IPS DF 4.7 (cell line): ENCODE results near the gene DTX1.

ENCODE experiments used
- DNase-seq: peaks from one replicate; pipeline ENCODE4 v3.0.0-alpha.2; 2013; ENCODE audit warnings: low spot score; ENCODE audit errors: extremely low read depth

DTX1 gene

GRCh38 chr12:113056631-113057488, at the start of gene DTX1:
TSS of gene DTX1 (plus strand) at chr12:113056730. CDS start at chr12:113058193, 1,463 bp downstream.
- DNase-seq: no peak

GRCh38 chr12:113007166-113007565, 49.4 kb upstream of the DTX1 start:
- no peak for DNase-seq

GRCh38 chr12:113010701-113011100, 45.8 kb upstream of the DTX1 start:
- DNase-seq: no peak

GRCh38 chr12:113014565-113014964, 42.0 kb upstream of the DTX1 start:
- no peak for DNase-seq

GRCh38 chr12:113016796-113017195, 39.7 kb upstream of the DTX1 start:
- no peak for DNase-seq

GRCh38 chr12:113019025-113019424, 37.5 kb upstream of the DTX1 start:
- DNase-seq: no peak

- no peak for DNase-seq
Observed at GRCh38 chr12:113021500-113021899, 35.0 kb upstream of the DTX1 start.

GRCh38 chr12:113022563-113023297, 33.8 kb upstream of the DTX1 start:
- no peak for DNase-seq

GRCh38 chr12:113027726-113028125, 28.8 kb upstream of the DTX1 start:
- DNase-seq: no peak

- DNase-seq: peak; percentile 66
Observed at GRCh38 chr12:113030875-113031525, 25.5 kb upstream of the DTX1 start.

GRCh38 chr12:113039911-113040445, 16.6 kb upstream of the DTX1 start:
- DNase-seq: no peak

GRCh38 chr12:113040722-113041171, 15.8 kb upstream of the DTX1 start:
- no peak for DNase-seq

- no peak for DNase-seq
Observed at GRCh38 chr12:113041560-113041959, 15.0 kb upstream of the DTX1 start.

GRCh38 chr12:113043240-113043639, 13.3 kb upstream of the DTX1 start:
- no peak for DNase-seq

- DNase-seq: no peak
Observed at GRCh38 chr12:113044516-113044915, 12.0 kb upstream of the DTX1 start.

- DNase-seq: no peak
Observed at GRCh38 chr12:113048716-113049127, 7.8 kb upstream of the DTX1 start.

- DNase-seq: peak; percentile 64
Observed at GRCh38 chr12:113049976-113050742, 6.4 kb upstream of the DTX1 start.

- DNase-seq: no peak
Observed at GRCh38 chr12:113050795-113051194, 5.7 kb upstream of the DTX1 start.

- no peak for DNase-seq
Observed at GRCh38 chr12:113051759-113052158, 4.8 kb upstream of the DTX1 start.

- no peak for DNase-seq
Observed at GRCh38 chr12:113052326-113052725, 4.2 kb upstream of the DTX1 start.

- DNase-seq: no peak
Observed at GRCh38 chr12:113054948-113055486, 1.5 kb upstream of the DTX1 start.
